Loucy (cell line): ENCODE measurements around the gene LPO.

ENCODE experiments used
- H2AFZ ChIP-seq: fragments of 200-600 bp; sonication (generic); 2 replicates; pipeline ENCODE4 v1.6.0; 2016; ENCODE audit warnings: antibody characterized with exemption, mild to moderate bottlenecking, low read length, moderate library complexity
- H3F3A ChIP-seq: fragments of 200-600 bp; 2 replicates; pipeline ENCODE4 v1.6.0; 2016; ENCODE audit warnings: antibody characterized with exemption, low read depth, mild to moderate bottlenecking
- H3K27me3 ChIP-seq: fragments of 200-600 bp; sonication (generic); 2 replicates; pipeline ENCODE4 v1.6.1; 2014; ENCODE audit warnings: low read length, mild to moderate bottlenecking; ENCODE audit not compliant: insufficient read depth, poor library complexity, severe bottlenecking
- H3K36me3 ChIP-seq: fragments of 200-600 bp; sonication (generic); 2 replicates; pipeline ENCODE4 v1.6.1; 2016; ENCODE audit warnings: low read length; ENCODE audit not compliant: insufficient read depth
- H3K4me1 ChIP-seq: fragments of 200-600 bp; sonication (generic); 2 replicates; pipeline ENCODE4 v1.5.1; 2014; ENCODE audit warnings: low read length, mild to moderate bottlenecking; ENCODE audit not compliant: insufficient read depth, poor library complexity, severe bottlenecking
- H3K4me2 ChIP-seq: fragments of 200-600 bp; sonication (generic); 2 replicates; pipeline ENCODE4 v1.6.0; 2014; ENCODE audit warnings: antibody characterized with exemption, low read length, low read depth, mild to moderate bottlenecking; ENCODE audit not compliant: poor library complexity, severe bottlenecking
- H3K4me3 ChIP-seq: fragments of 200-600 bp; sonication (generic); 2 replicates; pipeline ENCODE4 v1.5.1; 2014; ENCODE audit warnings: low read length, mild to moderate bottlenecking, mixed read lengths; ENCODE audit not compliant: poor library complexity, severe bottlenecking
- H3K79me2 ChIP-seq: fragments of 200-600 bp; sonication (generic); 2 replicates; pipeline ENCODE4 v1.6.1; 2014; ENCODE audit warnings: low read length; ENCODE audit not compliant: insufficient read depth
- H3K9ac ChIP-seq: fragments of 200-600 bp; sonication (generic); 2 replicates; pipeline ENCODE4 v1.6.0; 2014; ENCODE audit warnings: mild to moderate bottlenecking, low read depth, low read length, moderate library complexity; ENCODE audit not compliant: poor library complexity, severe bottlenecking
- H3K9me2 ChIP-seq: fragments of 200-600 bp; sonication (generic); replicated peaks from 2 replicates; pipeline ENCODE4 v1.6.1; 2016; ENCODE audit warnings: low read depth, low read length, mixed read lengths
- H3K9me3 ChIP-seq: fragments of 200-600 bp; sonication (generic); 2 replicates; pipeline ENCODE4 v1.6.1; 2014; ENCODE audit warnings: mild to moderate bottlenecking, antibody characterized with exemption, low read length, low read depth; ENCODE audit not compliant: insufficient read depth
- H4K20me1 ChIP-seq: fragments of 200-600 bp; sonication (generic); 2 replicates; pipeline ENCODE4 v1.6.0; 2014; ENCODE audit warnings: antibody characterized with exemption, low read length, mild to moderate bottlenecking; ENCODE audit not compliant: insufficient read depth, poor library complexity, severe bottlenecking
- EZH2phosphoT487 ChIP-seq: fragments of 200-600 bp; IDR thresholded peaks from 2 replicates; pipeline ENCODE4 v1.6.1; 2018; ENCODE audit warnings: antibody characterized with exemption, mild to moderate bottlenecking, moderate library complexity, borderline replicate concordance
- TF ChIP-seq, protein P1 (sequence below): fragments of 200-600 bp; sonication (generic); conservative IDR thresholded peaks from 2 replicates; pipeline ENCODE4 v1.5.1; 2014; ENCODE audit warnings: mild to moderate bottlenecking, antibody characterized with exemption, low read length

LPO gene

GRCh38 chr17:58192612-58193011 is 45.8 kb upstream of the LPO start, which contains the start of gene EPX:
EPX (plus strand) TSS chr17:58192726; CDS start chr17:58192847, 121 bp downstream.
- Histone ChIP-seq H2AFZ (no peak within 1 kb of the TSS), H3K9me2 (no peaks in the 10 kb centered on the region), H3K79me2 (no peaks in the 10 kb centered on the region), H3K9me3 (no peaks in the 10 kb centered on the region), H3K4me3 (no peak within 1 kb of the TSS), H3K4me2 (no peak within 1 kb of the TSS), H3K4me1 (no peaks in the 10 kb centered on the region), H3K36me3 (no peaks in the 10 kb centered on the region), H3K9ac (no peak within 1 kb of the TSS), H4K20me1 (no peaks in the 10 kb centered on the region), H3K27me3 (no peaks in the 10 kb centered on the region), H3F3A (no peaks in the 10 kb centered on the region)
- TF ChIP-seq, protein P1, sequence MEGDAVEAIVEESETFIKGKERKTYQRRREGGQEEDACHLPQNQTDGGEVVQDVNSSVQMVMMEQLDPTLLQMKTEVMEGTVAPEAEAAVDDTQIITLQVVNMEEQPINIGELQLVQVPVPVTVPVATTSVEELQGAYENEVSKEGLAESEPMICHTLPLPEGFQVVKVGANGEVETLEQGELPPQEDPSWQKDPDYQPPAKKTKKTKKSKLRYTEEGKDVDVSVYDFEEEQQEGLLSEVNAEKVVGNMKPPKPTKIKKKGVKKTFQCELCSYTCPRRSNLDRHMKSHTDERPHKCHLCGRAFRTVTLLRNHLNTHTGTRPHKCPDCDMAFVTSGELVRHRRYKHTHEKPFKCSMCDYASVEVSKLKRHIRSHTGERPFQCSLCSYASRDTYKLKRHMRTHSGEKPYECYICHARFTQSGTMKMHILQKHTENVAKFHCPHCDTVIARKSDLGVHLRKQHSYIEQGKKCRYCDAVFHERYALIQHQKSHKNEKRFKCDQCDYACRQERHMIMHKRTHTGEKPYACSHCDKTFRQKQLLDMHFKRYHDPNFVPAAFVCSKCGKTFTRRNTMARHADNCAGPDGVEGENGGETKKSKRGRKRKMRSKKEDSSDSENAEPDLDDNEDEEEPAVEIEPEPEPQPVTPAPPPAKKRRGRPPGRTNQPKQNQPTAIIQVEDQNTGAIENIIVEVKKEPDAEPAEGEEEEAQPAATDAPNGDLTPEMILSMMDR, result no peak
- no peak for TF ChIP-seq EZH2phosphoT487

DNA sequence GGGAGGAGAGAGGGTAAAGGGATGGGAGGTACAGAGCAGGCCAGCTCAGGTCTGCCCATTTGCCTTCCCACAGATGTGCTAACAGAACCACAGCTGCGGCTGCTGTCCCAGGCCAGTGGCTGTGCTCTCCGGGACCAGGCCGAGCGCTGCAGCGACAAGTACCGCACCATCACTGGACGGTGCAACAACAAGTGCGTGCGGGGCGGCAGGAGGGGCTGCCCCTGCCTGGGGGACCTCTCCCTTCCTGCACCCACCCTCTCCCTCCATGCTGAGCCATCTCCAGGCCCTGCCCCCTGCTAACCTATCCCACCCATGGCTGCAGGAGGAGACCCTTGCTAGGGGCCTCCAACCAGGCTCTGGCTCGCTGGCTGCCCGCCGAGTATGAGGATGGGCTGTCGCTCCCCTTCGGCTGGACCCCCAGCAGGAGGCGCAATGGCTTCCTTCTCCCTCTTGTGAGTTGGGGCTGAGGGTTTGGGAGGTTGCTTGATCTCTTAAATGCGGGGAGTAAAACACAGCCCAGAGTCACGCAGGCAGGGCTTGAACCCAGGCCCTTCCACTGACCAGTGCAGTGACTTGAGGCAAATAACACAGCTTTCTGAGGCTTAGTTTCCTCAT is 44.6 kb upstream of the LPO start:
- Histone ChIP-seq H3K36me3 (no peaks in the 10 kb centered on the region), H4K20me1 (no peaks in the 10 kb centered on the region), H2AFZ (no peak overlapping the region), H3K9me3 (no peaks in the 10 kb centered on the region), H3K27me3 (no peaks in the 10 kb centered on the region), H3K4me3 (no peak overlapping the region), H3K4me1 (no peaks in the 10 kb centered on the region), H3F3A (no peaks in the 10 kb centered on the region), H3K9me2 (no peaks in the 10 kb centered on the region), H3K79me2 (no peaks in the 10 kb centered on the region), H3K9ac (no peak overlapping the region), H3K4me2 (no peak overlapping the region)
- no peak for TF ChIP-seq EZH2phosphoT487
- TF ChIP-seq, protein P1, result peak; percentile 32; the same call in 1 of the 2 replicates

GRCh38 chr17:58195518-58196123 is 42.8 kb upstream of the LPO start:
- Histone ChIP-seq H3K9me2 (no peaks in the 10 kb centered on the region), H3K79me2 (no peaks in the 10 kb centered on the region), H3K27me3 (no peaks in the 10 kb centered on the region), H4K20me1 (no peaks in the 10 kb centered on the region), H3K36me3 (no peaks in the 10 kb centered on the region), H3K4me3 (no peak overlapping the region), H3K4me1 (no peaks in the 10 kb centered on the region), H3K9ac (no peak overlapping the region), H2AFZ (no peak overlapping the region), H3F3A (no peaks in the 10 kb centered on the region), H3K9me3 (no peaks in the 10 kb centered on the region), H3K4me2 (no peak overlapping the region)
- TF ChIP-seq EZH2phosphoT487, result no peak
- TF ChIP-seq, protein P1, result no peak
